Astrocyte (in vitro differentiated cells and primary cell): ENCODE results near the gene CLDN2. TPM values are rescaled to one million over a fixed set of nuclear protein-coding genes. Genes with fewer than 3 reads are reported as not detected.

Experiments
- DNase-seq: peaks from one replicate; pipeline ENCODE4 v3.0.0-alpha.2; 2010; ENCODE audit warnings: low read depth
- FAIRE-seq: peaks from 2 replicates; lab custom pipeline; 2011; peaks lifted over from hg19 to GRCh38; lab: Jason Lieb, UNC
- H2AFZ ChIP-seq: 2 replicates; pipeline ENCODE4 v1.6.0; 2012; ENCODE audit warnings: low read depth, low read length, inconsistent platforms
- H3K27ac ChIP-seq: 2 replicates; pipeline ENCODE4 v1.5.1; 2011; ENCODE audit warnings: low read depth, low read length, inconsistent platforms
- H3K27me3 ChIP-seq: 2 replicates; pipeline ENCODE4 v1.6.0; 2011; ENCODE audit warnings: low read length, inconsistent platforms; ENCODE audit not compliant: insufficient read depth
- H3K36me3 ChIP-seq: 2 replicates; pipeline ENCODE4 v1.5.1; 2011; ENCODE audit warnings: low read length, inconsistent platforms; ENCODE audit not compliant: insufficient read depth
- H3K4me1 ChIP-seq: 2 replicates; pipeline ENCODE4 v1.5.1; 2011; ENCODE audit warnings: low read length, inconsistent platforms; ENCODE audit not compliant: insufficient read depth
- H3K4me2 ChIP-seq: 2 replicates; pipeline ENCODE4 v1.6.0; 2012; ENCODE audit warnings: low read length, inconsistent platforms
- H3K4me3 ChIP-seq: 2 replicates; pipeline ENCODE4 v1.5.1; 2011; ENCODE audit warnings: low read depth, mild to moderate bottlenecking, low read length, inconsistent platforms; ENCODE audit not compliant: insufficient read depth
- H3K79me2 ChIP-seq: 2 replicates; pipeline ENCODE4 v1.6.0; 2012; ENCODE audit warnings: mild to moderate bottlenecking, low read length, inconsistent platforms; ENCODE audit not compliant: insufficient read depth
- H3K9ac ChIP-seq: 2 replicates; pipeline ENCODE4 v1.6.0; 2012; ENCODE audit warnings: mild to moderate bottlenecking, low read length, inconsistent platforms
- H3K9me3 ChIP-seq: 2 replicates; pipeline ENCODE4 v1.5.1; 2012; ENCODE audit warnings: low read depth, mild to moderate bottlenecking, low read length, inconsistent platforms; ENCODE audit not compliant: insufficient read depth
- H4K20me1 ChIP-seq: 2 replicates; pipeline ENCODE4 v1.6.0; 2012; ENCODE audit warnings: low read length, inconsistent platforms; ENCODE audit not compliant: insufficient read depth
- H3K27ac Mint-ChIP-seq: one replicate; pipeline ENCODE4 v1.8.0; 2021; ENCODE audit warnings: mild to moderate bottlenecking, mixed read lengths; ENCODE audit not compliant: unreplicated experiment
- H3K27me3 Mint-ChIP-seq: one replicate; pipeline ENCODE4 v1.8.0; 2021; ENCODE audit warnings: low read depth, mixed read lengths; ENCODE audit not compliant: unreplicated experiment
- H3K36me3 Mint-ChIP-seq: one replicate; pipeline ENCODE4 v1.8.0; 2021; ENCODE audit warnings: low read depth, mixed read lengths; ENCODE audit not compliant: unreplicated experiment
- H3K4me1 Mint-ChIP-seq: one replicate; pipeline ENCODE4 v1.8.0; 2021; ENCODE audit warnings: low read depth, mixed read lengths; ENCODE audit not compliant: unreplicated experiment
- H3K4me3 Mint-ChIP-seq: one replicate; pipeline ENCODE4 v1.8.0; 2021; ENCODE audit warnings: mild to moderate bottlenecking, moderate library complexity, mixed read lengths; ENCODE audit not compliant: unreplicated experiment
- H3K9me3 Mint-ChIP-seq: one replicate; pipeline ENCODE4 v1.8.0; 2021; ENCODE audit warnings: mild to moderate bottlenecking, mixed read lengths; ENCODE audit not compliant: unreplicated experiment
- EZH2 ChIP-seq: IDR thresholded peaks from 2 replicates; pipeline ENCODE4 v1.6.1; 2012; ENCODE audit warnings: mild to moderate bottlenecking, low read length, inconsistent platforms; ENCODE audit not compliant: insufficient read depth
- total RNA-seq: library from RNA; stranded (reverse); gene quantifications from 2 replicates; pipeline ENCODE4 v1.2.1, GENCODE V29; 2021
- TF ChIP-seq, protein P1 (sequence below): IDR thresholded peaks from 2 replicates; pipeline ENCODE4 v1.5.1; 2011; ENCODE audit warnings: low read depth, mild to moderate bottlenecking, inconsistent platforms, low read length, moderate library complexity; ENCODE audit not compliant: insufficient read depth

Gene CLDN2
- total RNA-seq, 1 donor from 2014 or later = 0.77 TPM

DNA sequence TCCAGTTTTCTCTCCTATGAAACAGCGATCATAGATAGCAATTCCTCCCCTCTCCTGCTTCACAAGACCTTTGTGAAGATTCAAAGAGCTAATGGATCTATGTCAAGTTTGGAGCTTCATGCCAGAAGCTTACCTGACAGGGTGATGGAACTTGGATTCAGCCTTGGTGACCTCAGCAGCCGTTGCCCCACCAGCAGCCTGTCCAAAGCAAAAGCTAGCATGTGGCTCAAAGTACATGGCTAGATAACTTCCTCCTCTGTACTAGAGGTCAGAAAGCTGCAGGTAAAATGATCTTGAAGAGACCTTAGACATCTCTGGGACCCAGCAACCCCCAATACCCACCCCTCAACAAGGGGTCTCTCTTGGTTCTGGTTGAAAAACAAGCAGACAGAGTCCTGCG is 18.9 kb upstream of the CLDN2 start:
- Mint-ChIP-seq H3K4me1 (peaks cover 3% of the 10 kb centered on the region), H3K4me3 (no peak overlapping the region), H3K27ac (no peak overlapping the region), H3K9me3 (no peaks in the 10 kb centered on the region), H3K27me3 (peaks cover 3% of the 10 kb centered on the region), H3K36me3 (no peaks in the 10 kb centered on the region)
- H3K9ac ChIP-seq = no peak overlapping the region
- H3K27ac ChIP-seq = no peak overlapping the region
- H3K36me3 ChIP-seq = no peaks in the 10 kb centered on the region
- no peak for FAIRE-seq
- H3K79me2 ChIP-seq = no peaks in the 10 kb centered on the region
- no peaks in the 10 kb centered on the region for H3K27me3 ChIP-seq
- H3K4me1 ChIP-seq = no peaks in the 10 kb centered on the region
- H2AFZ ChIP-seq = no peak overlapping the region
- H3K4me2 ChIP-seq = no peak overlapping the region
- DNase-seq = no peak
- no peaks in the 10 kb centered on the region for H4K20me1 ChIP-seq
- H3K9me3 ChIP-seq = no peaks in the 10 kb centered on the region
- TF ChIP-seq, protein P1, sequence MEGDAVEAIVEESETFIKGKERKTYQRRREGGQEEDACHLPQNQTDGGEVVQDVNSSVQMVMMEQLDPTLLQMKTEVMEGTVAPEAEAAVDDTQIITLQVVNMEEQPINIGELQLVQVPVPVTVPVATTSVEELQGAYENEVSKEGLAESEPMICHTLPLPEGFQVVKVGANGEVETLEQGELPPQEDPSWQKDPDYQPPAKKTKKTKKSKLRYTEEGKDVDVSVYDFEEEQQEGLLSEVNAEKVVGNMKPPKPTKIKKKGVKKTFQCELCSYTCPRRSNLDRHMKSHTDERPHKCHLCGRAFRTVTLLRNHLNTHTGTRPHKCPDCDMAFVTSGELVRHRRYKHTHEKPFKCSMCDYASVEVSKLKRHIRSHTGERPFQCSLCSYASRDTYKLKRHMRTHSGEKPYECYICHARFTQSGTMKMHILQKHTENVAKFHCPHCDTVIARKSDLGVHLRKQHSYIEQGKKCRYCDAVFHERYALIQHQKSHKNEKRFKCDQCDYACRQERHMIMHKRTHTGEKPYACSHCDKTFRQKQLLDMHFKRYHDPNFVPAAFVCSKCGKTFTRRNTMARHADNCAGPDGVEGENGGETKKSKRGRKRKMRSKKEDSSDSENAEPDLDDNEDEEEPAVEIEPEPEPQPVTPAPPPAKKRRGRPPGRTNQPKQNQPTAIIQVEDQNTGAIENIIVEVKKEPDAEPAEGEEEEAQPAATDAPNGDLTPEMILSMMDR = no peak
- no peak for TF ChIP-seq EZH2
- H3K4me3 ChIP-seq = no peak overlapping the region

DNA sequence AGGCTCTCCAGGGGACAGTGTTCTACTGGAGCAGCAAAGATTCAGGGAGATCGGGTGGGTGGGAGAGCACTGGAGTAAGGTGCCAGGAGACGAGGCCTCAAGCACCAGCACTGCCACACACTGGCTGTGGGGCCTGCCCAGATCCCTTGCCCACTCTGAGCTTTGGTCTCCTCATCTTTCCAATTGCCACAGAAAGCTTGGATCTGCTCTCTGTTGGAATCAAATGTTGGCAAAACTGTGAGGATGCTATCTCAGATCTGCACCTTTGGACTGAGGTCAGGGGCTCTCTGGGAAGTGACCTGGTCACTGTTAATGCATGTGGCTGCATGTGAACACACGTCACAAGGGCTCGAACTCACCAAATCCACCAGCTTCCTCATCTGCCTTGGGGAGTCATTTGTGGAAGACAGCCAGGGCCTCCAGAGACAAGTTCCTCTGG is 18.4 kb upstream of the CLDN2 start:
- Histone ChIP-seq H3K4me2 (no peak overlapping the region), H3K4me3 (no peak overlapping the region), H4K20me1 (no peaks in the 10 kb centered on the region), H2AFZ (no peak overlapping the region), H3K9ac (no peak overlapping the region), H3K4me1 (no peaks in the 10 kb centered on the region), H3K36me3 (no peaks in the 10 kb centered on the region), H3K27ac (no peak overlapping the region), H3K79me2 (no peaks in the 10 kb centered on the region), H3K9me3 (no peaks in the 10 kb centered on the region), H3K27me3 (no peaks in the 10 kb centered on the region)
- Mint-ChIP-seq H3K27me3 (peaks cover 3% of the 10 kb centered on the region), H3K36me3 (no peaks in the 10 kb centered on the region), H3K27ac (no peak overlapping the region), H3K4me1 (peaks cover 8% of the 10 kb centered on the region), H3K4me3 (no peak overlapping the region), H3K9me3 (no peaks in the 10 kb centered on the region)
- DNase-seq (no peak), FAIRE-seq (no peak)
- TF ChIP-seq EZH2 = no peak
- TF ChIP-seq, protein P1 = no peak

DNA sequence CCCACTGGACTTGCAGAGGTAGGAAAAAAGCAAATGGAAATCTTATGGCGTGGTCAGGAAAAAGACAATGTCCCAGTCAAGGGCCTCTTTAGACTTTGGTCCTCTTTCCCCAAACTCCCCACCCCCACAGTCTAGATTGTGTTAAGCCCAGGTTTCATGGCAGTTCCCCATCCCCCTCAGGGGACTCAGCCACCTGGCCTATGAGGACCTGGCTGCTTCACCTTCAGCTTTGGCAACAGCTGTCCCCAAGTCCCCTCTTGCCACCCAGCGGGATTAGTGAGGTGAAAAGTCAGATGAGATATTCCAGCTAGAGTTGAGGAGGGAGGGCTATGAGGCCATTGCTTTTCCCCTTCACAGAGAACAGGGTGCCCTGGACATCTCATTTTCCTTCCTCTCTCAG is 17.5 kb upstream of the CLDN2 start:
- H4K20me1 ChIP-seq = no peaks in the 10 kb centered on the region
- no peaks in the 10 kb centered on the region for H3K79me2 ChIP-seq
- FAIRE-seq (no peak), DNase-seq (no peak)
- H3K36me3 ChIP-seq = no peaks in the 10 kb centered on the region
- peaks cover 3% of the 10 kb centered on the region for H3K27me3 Mint-ChIP-seq
- no peak overlapping the region for H3K4me3 Mint-ChIP-seq
- no peaks in the 10 kb centered on the region for H3K27me3 ChIP-seq
- H3K4me1 Mint-ChIP-seq = peaks cover 8% of the 10 kb centered on the region
- H3K36me3 Mint-ChIP-seq = no peaks in the 10 kb centered on the region
- H3K4me2 ChIP-seq = no peak overlapping the region
- no peak overlapping the region for H3K9ac ChIP-seq
- no peak overlapping the region for H3K27ac Mint-ChIP-seq
- H3K9me3 Mint-ChIP-seq = no peaks in the 10 kb centered on the region
- H3K4me1 ChIP-seq = no peaks in the 10 kb centered on the region
- no peak overlapping the region for H2AFZ ChIP-seq
- H3K4me3 ChIP-seq = no peak overlapping the region
- TF ChIP-seq, protein P1 = no peak
- no peak for TF ChIP-seq EZH2
- H3K27ac ChIP-seq = no peak overlapping the region
- H3K9me3 ChIP-seq = no peaks in the 10 kb centered on the region
